OCI-LY1 (cell line): Measurements from ENCODE around the gene FAM180A.

Experiments
- H2AFZ ChIP-seq: fragments of 200-600 bp; sonication (generic), shearing (Covaris generic); 2 replicates; pipeline ENCODE4 v1.6.0; 2014; ENCODE audit warnings: antibody characterized with exemption, mild to moderate bottlenecking, low read length
- H3F3A ChIP-seq: fragments of 200-600 bp; sonication (generic), shearing (Covaris generic); 2 replicates; pipeline ENCODE4 v1.6.0; 2014; ENCODE audit warnings: mild to moderate bottlenecking, antibody characterized with exemption, low read length, moderate library complexity; ENCODE audit not compliant: insufficient read depth
- H3K27ac ChIP-seq: fragments of 200-600 bp; sonication (generic); 2 replicates; pipeline ENCODE4 v1.5.1; 2014; ENCODE audit warnings: low read length, mixed run types, mild to moderate bottlenecking, low read depth; ENCODE audit not compliant: poor library complexity, severe bottlenecking
- H3K27me3 ChIP-seq: fragments of 200-600 bp; sonication (generic); 2 replicates; pipeline ENCODE4 v1.6.0; 2014; ENCODE audit warnings: antibody characterized with exemption, mild to moderate bottlenecking, low read length, moderate library complexity; ENCODE audit not compliant: insufficient read depth
- H3K36me3 ChIP-seq: fragments of 200-600 bp; sonication (generic); 2 replicates; pipeline ENCODE4 v1.6.1; 2014; ENCODE audit warnings: mild to moderate bottlenecking, antibody characterized with exemption, low read length, moderate library complexity, mixed read lengths; ENCODE audit not compliant: insufficient read depth
- H3K4me1 ChIP-seq: fragments of 200-600 bp; sonication (generic); 2 replicates; pipeline ENCODE4 v1.5.1; 2014; ENCODE audit warnings: mild to moderate bottlenecking, low read length, moderate library complexity; ENCODE audit not compliant: insufficient read depth, severe bottlenecking
- H3K4me2 ChIP-seq: fragments of 200-600 bp; sonication (generic), shearing (Covaris generic); 2 replicates; pipeline ENCODE4 v1.6.1; 2014; ENCODE audit warnings: low read length
- H3K4me3 ChIP-seq: fragments of 200-600 bp; sonication (generic); 2 replicates; pipeline ENCODE4 v1.5.1; 2014; ENCODE audit warnings: low read length, low read depth, mild to moderate bottlenecking, mixed read lengths; ENCODE audit not compliant: poor library complexity, severe bottlenecking
- H3K79me2 ChIP-seq: fragments of 200-600 bp; shearing (Covaris generic); 2 replicates; pipeline ENCODE4 v1.6.1; 2016; ENCODE audit warnings: mixed run types, low read length, mixed read lengths; ENCODE audit not compliant: insufficient read depth
- H3K9ac ChIP-seq: fragments of 200-600 bp; sonication (generic), shearing (Covaris generic); 2 replicates; pipeline ENCODE4 v1.6.1; 2014; ENCODE audit warnings: mild to moderate bottlenecking, low read length, mixed read lengths
- H3K9me2 ChIP-seq: fragments of 200-600 bp; sonication (generic), shearing (Covaris generic); 2 replicates; pipeline ENCODE4 v1.6.1; 2014; ENCODE audit warnings: low read depth, mild to moderate bottlenecking, low read length, mixed read lengths
- H3K9me3 ChIP-seq: fragments of 200-600 bp; shearing (Covaris generic); 2 replicates; pipeline ENCODE4 v1.6.1; 2014; ENCODE audit warnings: low read length, mixed read lengths
- H4K20me1 ChIP-seq: fragments of 200-600 bp; sonication (generic), shearing (Covaris generic); 2 replicates; pipeline ENCODE4 v1.6.0; 2016; ENCODE audit warnings: mild to moderate bottlenecking, low read length; ENCODE audit not compliant: insufficient read depth
- EZH2 ChIP-seq: fragments of 200-600 bp; sonication (generic), shearing (Covaris generic); IDR thresholded peaks from 2 replicates; pipeline ENCODE4 v1.8.0; 2017; ENCODE audit warnings: borderline replicate concordance, mixed run types, mild to moderate bottlenecking, antibody characterized with exemption, low read length, moderate library complexity, mixed read lengths
- TF ChIP-seq, protein P1 (sequence below): fragments of 200-600 bp; sonication (generic), shearing (Covaris generic); IDR thresholded peaks from 2 replicates; pipeline ENCODE4 v1.5.1; 2017; ENCODE audit warnings: mild to moderate bottlenecking, antibody characterized with exemption, low read length, moderate library complexity, mixed read lengths

Gene FAM180A

DNA sequence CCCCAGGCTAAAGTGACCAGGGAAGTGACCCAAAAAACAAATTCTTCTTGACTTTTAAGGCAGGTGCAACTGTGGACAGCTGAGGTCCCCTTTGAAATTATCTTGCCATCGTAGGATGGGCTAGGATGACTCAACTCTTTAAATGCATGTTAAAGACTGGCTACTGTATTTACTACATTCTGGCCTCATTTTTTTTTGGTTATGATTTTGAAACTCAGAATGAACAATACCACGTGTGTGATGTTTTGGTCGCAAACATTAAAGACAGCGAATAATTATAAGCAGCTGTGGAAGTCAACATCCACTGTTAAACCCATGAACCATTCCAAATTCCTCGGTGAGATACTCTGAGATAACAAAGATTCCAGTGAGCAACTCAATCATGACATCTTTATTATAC is 19.4 kb downstream of the FAM180A start:
- no peaks in the 10 kb centered on the region for H4K20me1 ChIP-seq

GRCh38 chr7:135728136-135728669 is 20.4 kb downstream of the FAM180A start, which contains the start of gene SLC13A4:
Gene SLC13A4 (minus strand): TSS chr7:135728186. CDS start chr7:135727496, 690 bp downstream.
- Histone ChIP-seq H2AFZ (no peak within 1 kb of the TSS), H3K9me2 (no peaks in the 10 kb centered on the region), H3K36me3 (no peaks in the 10 kb centered on the region), H3K79me2 (no peaks in the 10 kb centered on the region), H4K20me1 (no peaks in the 10 kb centered on the region), H3K9ac (no peak within 1 kb of the TSS), H3K4me1 (no peaks in the 10 kb centered on the region), H3K4me3 (no peak within 1 kb of the TSS), H3K9me3 (no peaks in the 10 kb centered on the region), H3K4me2 (no peak within 1 kb of the TSS), H3F3A (no peaks in the 10 kb centered on the region), H3K27me3 (0 out of 2 replicates have a peak, but pooled peaks cover 13% of the 10 kb centered on the region), H3K27ac (no peak within 1 kb of the TSS)
- TF ChIP-seq, protein P1, sequence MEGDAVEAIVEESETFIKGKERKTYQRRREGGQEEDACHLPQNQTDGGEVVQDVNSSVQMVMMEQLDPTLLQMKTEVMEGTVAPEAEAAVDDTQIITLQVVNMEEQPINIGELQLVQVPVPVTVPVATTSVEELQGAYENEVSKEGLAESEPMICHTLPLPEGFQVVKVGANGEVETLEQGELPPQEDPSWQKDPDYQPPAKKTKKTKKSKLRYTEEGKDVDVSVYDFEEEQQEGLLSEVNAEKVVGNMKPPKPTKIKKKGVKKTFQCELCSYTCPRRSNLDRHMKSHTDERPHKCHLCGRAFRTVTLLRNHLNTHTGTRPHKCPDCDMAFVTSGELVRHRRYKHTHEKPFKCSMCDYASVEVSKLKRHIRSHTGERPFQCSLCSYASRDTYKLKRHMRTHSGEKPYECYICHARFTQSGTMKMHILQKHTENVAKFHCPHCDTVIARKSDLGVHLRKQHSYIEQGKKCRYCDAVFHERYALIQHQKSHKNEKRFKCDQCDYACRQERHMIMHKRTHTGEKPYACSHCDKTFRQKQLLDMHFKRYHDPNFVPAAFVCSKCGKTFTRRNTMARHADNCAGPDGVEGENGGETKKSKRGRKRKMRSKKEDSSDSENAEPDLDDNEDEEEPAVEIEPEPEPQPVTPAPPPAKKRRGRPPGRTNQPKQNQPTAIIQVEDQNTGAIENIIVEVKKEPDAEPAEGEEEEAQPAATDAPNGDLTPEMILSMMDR, result no peak
- no peak for TF ChIP-seq EZH2

More for the DNA sequence above, 19.4 kb downstream of the FAM180A start:
- Histone ChIP-seq H3K4me1 (no peaks in the 10 kb centered on the region), H3K27ac (no peak overlapping the region), H3F3A (no peaks in the 10 kb centered on the region), H2AFZ (no peak overlapping the region), H3K79me2 (no peaks in the 10 kb centered on the region), H3K4me3 (no peak overlapping the region), H3K9me3 (no peaks in the 10 kb centered on the region), H3K27me3 (0 out of 2 replicates have a peak, but pooled peaks cover 16% of the 10 kb centered on the region), H3K9me2 (no peaks in the 10 kb centered on the region), H3K9ac (no peak overlapping the region), H3K4me2 (no peak overlapping the region), H3K36me3 (no peaks in the 10 kb centered on the region)
- TF ChIP-seq EZH2, result no peak
- TF ChIP-seq, protein P1, result no peak

- no peak overlapping the region for H3K27ac ChIP-seq
- no peak overlapping the region for H3K4me2 ChIP-seq
- TF ChIP-seq, protein P1, result no peak
- TF ChIP-seq EZH2, result no peak
- no peaks in the 10 kb centered on the region for H4K20me1 ChIP-seq
- H3K4me3 ChIP-seq, result no peak overlapping the region
- no peak overlapping the region for H2AFZ ChIP-seq
- 0 out of 2 replicates have a peak, but pooled peaks cover 10% of the 10 kb centered on the region for H3K27me3 ChIP-seq
- no peaks in the 10 kb centered on the region for H3K36me3 ChIP-seq
- no peaks in the 10 kb centered on the region for H3K9me3 ChIP-seq
- H3F3A ChIP-seq, result no peaks in the 10 kb centered on the region
- no peaks in the 10 kb centered on the region for H3K9me2 ChIP-seq
- H3K79me2 ChIP-seq, result no peaks in the 10 kb centered on the region
- H3K9ac ChIP-seq, result no peak overlapping the region
- H3K4me1 ChIP-seq, result no peaks in the 10 kb centered on the region
These were observed 21.5 kb downstream of the FAM180A start for GRCh38 chr7:135726911-135727673.
